Measurements from ENCODE around the gene TPTE2. TPM values are rescaled to one million over a fixed set of nuclear protein-coding genes. Genes with fewer than 3 reads are reported as not detected.
"Not testable (repeated sequence)": the region's sequence is repeated elsewhere in the genome, so short reads cannot be mapped to it uniquely, and the experiment has no call there.

Gene TPTE2
- not detected in 2 replicates for polyA plus RNA-seq (2012; rRNA removed)
- 0.03 TPM in 1 of 2 replicates, not detected in the other for polyA plus RNA-seq (2012; cell fraction: cytosol; rRNA removed)
- 0.11 TPM in 1 of 2 replicates, not detected in the other for polyA plus RNA-seq (2012; cell fraction: nucleus; rRNA removed)

DNA sequence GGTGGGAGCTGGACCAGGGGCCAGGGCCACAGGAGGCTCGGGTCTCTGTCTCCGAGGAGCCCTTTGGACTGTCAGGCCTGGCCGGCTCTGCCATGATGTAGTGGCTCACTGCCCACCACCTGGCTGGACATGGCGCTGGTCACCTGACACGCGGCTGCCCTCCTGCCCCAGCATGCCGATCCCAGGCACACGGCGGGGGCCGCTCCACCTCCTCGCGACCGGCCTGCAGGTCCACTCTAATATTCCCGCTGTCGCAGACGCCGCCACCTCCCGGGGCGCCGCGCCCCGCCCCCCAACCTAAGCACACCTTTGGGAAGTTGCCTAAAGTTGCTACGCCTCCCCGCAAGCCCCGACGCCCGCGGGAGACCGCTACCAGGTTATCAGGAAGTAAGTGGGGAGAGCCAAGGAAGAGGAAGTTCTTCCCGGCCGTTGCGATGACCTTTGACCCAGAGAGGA lies at the start of gene TPTE2:
Gene TPTE2 (minus strand): TSS at position 406 of the 456 bp plus-strand sequence. CDS start 58,298 bp downstream, outside the sequence.
- DNase-seq; H2AFZ ChIP-seq (ENCODE audit: low read depth); H3K4me3 ChIP-seq (ENCODE audit: low read depth in 2 of 2, low read length in 1 of 2); H3F3A ChIP-seq (replicated peaks; ENCODE audit: insufficient read depth); POLR2A ChIA-PET; H3K27me3 ChIP-seq (ENCODE audit: insufficient read depth); H3K9me2 ChIP-seq; H3K79me2 ChIP-seq (ENCODE audit: insufficient read depth); H3K36me3 ChIP-seq (replicated peaks in 1 of 2; ENCODE audit: control insufficient read depth in 1 of 2, insufficient read depth in 2 of 2, low read length in 1 of 2); H3K9me3 ChIP-seq; H4K20me1 ChIP-seq (ENCODE audit: insufficient read depth); CTCF ChIA-PET; H3K4me2 ChIP-seq; H3K9ac ChIP-seq; H3K4me1 ChIP-seq (ENCODE audit: control insufficient read depth in 1 of 2, insufficient read depth in 2 of 2, low read depth in 1 of 2, low read length in 1 of 2); H3K27ac ChIP-seq (ENCODE audit: low read depth in 2 of 2, low read length in 1 of 2): not testable (repeated sequence)
- WGBS (ENCODE audit: low lambda C conversion rate), result 90% methylated on average over 25 of the region's 32 CpGs

DNA sequence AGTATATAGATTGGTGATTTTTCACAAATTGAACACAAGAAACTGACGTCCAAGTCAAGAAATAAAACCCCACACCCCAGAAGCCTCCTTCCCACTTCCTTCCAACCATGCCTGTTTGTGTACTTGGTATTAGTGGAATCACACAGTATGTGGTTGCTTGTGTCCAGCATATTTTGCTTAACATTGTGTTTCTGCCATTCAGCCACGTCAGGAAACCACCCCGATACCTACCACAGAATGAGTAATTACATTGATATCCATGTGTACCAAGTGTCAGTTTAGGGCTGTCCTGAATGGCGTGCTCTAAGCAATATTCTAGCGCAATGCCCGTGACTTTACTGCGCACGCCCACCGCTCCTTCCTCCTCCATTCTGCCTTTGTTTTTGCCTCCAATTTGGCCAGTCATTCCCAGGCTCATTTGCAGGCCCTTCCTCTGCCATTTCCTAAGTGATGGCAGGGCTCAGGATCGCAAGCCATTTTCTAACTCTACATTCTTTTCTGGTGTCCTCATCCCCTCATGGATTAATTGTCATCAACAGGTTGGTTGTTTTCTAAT lies 46.3 kb upstream of the TPTE2 start:
- H3F3A ChIP-seq (replicated peaks; ENCODE audit: insufficient read depth), result peaks cover 6% of the 10 kb centered on the region
- H3K4me2 ChIP-seq, result no peak overlapping the region
- no peak overlapping the region for H3K9ac ChIP-seq
- no peaks in the 10 kb centered on the region for H3K27me3 ChIP-seq (ENCODE audit: insufficient read depth)
- DNase-seq, result no peak
- H3K79me2 ChIP-seq (ENCODE audit: insufficient read depth), result no peaks in the 10 kb centered on the region
- 95% methylated on average over 10 of the region's 10 CpGs for WGBS (ENCODE audit: low lambda C conversion rate)
- no peaks in the 10 kb centered on the region for H3K9me3 ChIP-seq
- CTCF ChIA-PET, result no interaction called here
- POLR2A ChIA-PET, result no interaction called here
- no peak overlapping the region for H3K4me3 ChIP-seq (ENCODE audit: low read depth in 2 of 2, low read length in 1 of 2)
- no peak overlapping the region for H3K27ac ChIP-seq (ENCODE audit: low read depth in 2 of 2, low read length in 1 of 2)
- H3K9me2 ChIP-seq, result no peaks in the 10 kb centered on the region
- H2AFZ ChIP-seq (ENCODE audit: low read depth), result no peak overlapping the region
- H3K4me1 ChIP-seq (ENCODE audit: control insufficient read depth in 1 of 2, insufficient read depth in 2 of 2, low read depth in 1 of 2, low read length in 1 of 2), result no peaks in the 10 kb centered on the region
- no peaks in the 10 kb centered on the region for H3K36me3 ChIP-seq (replicated peaks in 1 of 2; ENCODE audit: control insufficient read depth in 1 of 2, insufficient read depth in 2 of 2, low read length in 1 of 2)
- TF ChIP-seq YY1 (IDR thresholded peaks at IDR 0.05; ENCODE audit: low read depth) (no peak), RAD21 (IDR thresholded peaks at IDR 0.05; ENCODE audit: low read length) (no peak), GATA2 (CRISPR knock-in tag; IDR thresholded peaks at IDR 0.05) (no peak), POLR2AphosphoS5 (IDR thresholded peaks at IDR 0.05; ENCODE audit: low read depth, low read length) (no peak), ELF1 (IDR thresholded peaks at IDR 0.05) (no peak), TCF12 (IDR thresholded peaks at IDR 0.05) (no peak), RXRA (IDR thresholded peaks at IDR 0.05; ENCODE audit: borderline replicate concordance, low read depth) (no peak), MXI1 (IDR thresholded peaks at IDR 0.05; ENCODE audit: low read depth, low read length) (no peak), GABPA (IDR thresholded peaks at IDR 0.05; ENCODE audit: low read depth) (no peak)
- TF ChIP-seq, protein P1, sequence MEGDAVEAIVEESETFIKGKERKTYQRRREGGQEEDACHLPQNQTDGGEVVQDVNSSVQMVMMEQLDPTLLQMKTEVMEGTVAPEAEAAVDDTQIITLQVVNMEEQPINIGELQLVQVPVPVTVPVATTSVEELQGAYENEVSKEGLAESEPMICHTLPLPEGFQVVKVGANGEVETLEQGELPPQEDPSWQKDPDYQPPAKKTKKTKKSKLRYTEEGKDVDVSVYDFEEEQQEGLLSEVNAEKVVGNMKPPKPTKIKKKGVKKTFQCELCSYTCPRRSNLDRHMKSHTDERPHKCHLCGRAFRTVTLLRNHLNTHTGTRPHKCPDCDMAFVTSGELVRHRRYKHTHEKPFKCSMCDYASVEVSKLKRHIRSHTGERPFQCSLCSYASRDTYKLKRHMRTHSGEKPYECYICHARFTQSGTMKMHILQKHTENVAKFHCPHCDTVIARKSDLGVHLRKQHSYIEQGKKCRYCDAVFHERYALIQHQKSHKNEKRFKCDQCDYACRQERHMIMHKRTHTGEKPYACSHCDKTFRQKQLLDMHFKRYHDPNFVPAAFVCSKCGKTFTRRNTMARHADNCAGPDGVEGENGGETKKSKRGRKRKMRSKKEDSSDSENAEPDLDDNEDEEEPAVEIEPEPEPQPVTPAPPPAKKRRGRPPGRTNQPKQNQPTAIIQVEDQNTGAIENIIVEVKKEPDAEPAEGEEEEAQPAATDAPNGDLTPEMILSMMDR (IDR thresholded peaks at IDR 0.05), result no peak
- TF ChIP-seq, protein P2, sequence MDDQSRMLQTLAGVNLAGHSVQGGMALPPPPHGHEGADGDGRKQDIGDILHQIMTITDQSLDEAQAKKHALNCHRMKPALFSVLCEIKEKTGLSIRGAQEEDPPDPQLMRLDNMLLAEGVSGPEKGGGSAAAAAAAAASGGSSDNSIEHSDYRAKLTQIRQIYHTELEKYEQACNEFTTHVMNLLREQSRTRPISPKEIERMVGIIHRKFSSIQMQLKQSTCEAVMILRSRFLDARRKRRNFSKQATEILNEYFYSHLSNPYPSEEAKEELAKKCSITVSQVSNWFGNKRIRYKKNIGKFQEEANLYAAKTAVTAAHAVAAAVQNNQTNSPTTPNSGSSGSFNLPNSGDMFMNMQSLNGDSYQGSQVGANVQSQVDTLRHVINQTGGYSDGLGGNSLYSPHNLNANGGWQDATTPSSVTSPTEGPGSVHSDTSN (IDR thresholded peaks at IDR 0.05), result no peak
- TF ChIP-seq, protein P3, sequence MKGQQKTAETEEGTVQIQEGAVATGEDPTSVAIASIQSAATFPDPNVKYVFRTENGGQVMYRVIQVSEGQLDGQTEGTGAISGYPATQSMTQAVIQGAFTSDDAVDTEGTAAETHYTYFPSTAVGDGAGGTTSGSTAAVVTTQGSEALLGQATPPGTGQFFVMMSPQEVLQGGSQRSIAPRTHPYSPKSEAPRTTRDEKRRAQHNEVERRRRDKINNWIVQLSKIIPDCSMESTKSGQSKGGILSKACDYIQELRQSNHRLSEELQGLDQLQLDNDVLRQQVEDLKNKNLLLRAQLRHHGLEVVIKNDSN (IDR thresholded peaks at IDR 0.05; ENCODE audit: borderline replicate concordance, low read depth), result no peak
- H4K20me1 ChIP-seq (ENCODE audit: insufficient read depth), result no peaks in the 10 kb centered on the region

Data from SK-N-SH (cell line).